Loucy (cell line): ENCODE results near the gene ITGB5.

Experiments
- EZH2phosphoT487 ChIP-seq: fragments of 200-600 bp; IDR thresholded peaks from 2 replicates; pipeline ENCODE4 v1.6.1; 2018; ENCODE audit warnings: antibody characterized with exemption, mild to moderate bottlenecking, moderate library complexity, borderline replicate concordance
- TF ChIP-seq, protein P1 (sequence below): fragments of 200-600 bp; sonication (generic); conservative IDR thresholded peaks from 2 replicates; pipeline ENCODE4 v1.5.1; 2014; ENCODE audit warnings: mild to moderate bottlenecking, antibody characterized with exemption, low read length

DNA sequence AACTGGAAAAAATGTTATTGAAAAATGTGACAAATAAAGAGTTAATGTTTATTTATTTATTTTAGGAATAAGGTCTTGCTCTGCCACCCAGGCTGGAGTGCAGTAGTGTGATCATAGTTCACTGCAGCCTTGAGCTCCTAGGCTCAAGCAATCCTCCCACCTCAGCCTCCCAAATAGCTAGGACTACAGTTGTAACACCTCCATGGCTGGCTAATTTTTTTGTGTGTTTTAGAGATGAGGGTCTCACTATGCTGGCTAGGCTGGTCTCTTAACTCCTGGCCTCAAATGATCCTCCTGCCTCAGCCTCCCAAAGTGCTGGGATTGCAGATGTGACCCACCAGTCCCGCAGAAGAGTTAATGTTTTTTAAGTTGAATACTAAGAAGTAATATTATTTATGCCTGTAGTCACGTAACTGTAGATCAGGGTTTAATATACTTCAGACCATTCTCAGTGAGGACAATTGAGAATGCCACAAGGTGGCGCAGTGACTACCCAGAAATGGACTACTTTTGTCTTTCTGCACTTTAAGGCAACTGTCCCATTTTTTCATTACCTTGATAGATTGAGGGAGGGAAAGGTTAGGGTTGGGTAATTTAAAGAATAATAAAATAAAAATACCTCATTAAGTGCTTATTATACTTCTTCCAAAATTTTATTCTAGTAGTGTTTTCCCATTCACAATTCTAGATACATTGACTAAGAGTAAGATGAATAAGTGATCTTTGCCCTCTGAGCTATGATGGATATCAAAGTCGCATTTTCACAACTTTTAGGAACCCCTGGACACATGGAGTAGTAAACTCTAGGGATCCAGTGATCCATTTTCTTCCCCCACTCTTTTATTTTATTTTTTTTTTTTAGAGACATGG lies 41.4 kb upstream of the ITGB5 start:
- TF ChIP-seq, protein P1, sequence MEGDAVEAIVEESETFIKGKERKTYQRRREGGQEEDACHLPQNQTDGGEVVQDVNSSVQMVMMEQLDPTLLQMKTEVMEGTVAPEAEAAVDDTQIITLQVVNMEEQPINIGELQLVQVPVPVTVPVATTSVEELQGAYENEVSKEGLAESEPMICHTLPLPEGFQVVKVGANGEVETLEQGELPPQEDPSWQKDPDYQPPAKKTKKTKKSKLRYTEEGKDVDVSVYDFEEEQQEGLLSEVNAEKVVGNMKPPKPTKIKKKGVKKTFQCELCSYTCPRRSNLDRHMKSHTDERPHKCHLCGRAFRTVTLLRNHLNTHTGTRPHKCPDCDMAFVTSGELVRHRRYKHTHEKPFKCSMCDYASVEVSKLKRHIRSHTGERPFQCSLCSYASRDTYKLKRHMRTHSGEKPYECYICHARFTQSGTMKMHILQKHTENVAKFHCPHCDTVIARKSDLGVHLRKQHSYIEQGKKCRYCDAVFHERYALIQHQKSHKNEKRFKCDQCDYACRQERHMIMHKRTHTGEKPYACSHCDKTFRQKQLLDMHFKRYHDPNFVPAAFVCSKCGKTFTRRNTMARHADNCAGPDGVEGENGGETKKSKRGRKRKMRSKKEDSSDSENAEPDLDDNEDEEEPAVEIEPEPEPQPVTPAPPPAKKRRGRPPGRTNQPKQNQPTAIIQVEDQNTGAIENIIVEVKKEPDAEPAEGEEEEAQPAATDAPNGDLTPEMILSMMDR, result peak; percentile 74
- no peak for TF ChIP-seq EZH2phosphoT487
